ENCODE measurements around the gene LCA5. TPM values are rescaled to one million over a fixed set of nuclear protein-coding genes. Genes with fewer than 3 reads are reported as not detected.
"Not testable (repeated sequence)": the region's sequence is repeated elsewhere in the genome, so short reads cannot be mapped to it uniquely, and the experiment has no call there.

LCA5 gene
- total RNA-seq, 5 donors from 2014 or later (not counting 1 experiment from before 2014, with no cell fraction given), result 0.15 to 0.54 (median 0.21) TPM

- Histone ChIP-seq H3K4me1 (ENCODE audit: control insufficient read depth in 1 of 2, extremely low read depth in 1 of 2, insufficient read depth in 2 of 2, low read length in 2 of 2) (no peaks in the 10 kb centered on the region), H3K36me3 (ENCODE audit: control insufficient read depth in 2 of 2, extremely low read depth in 1 of 2, insufficient read depth in 1 of 2, low read length in 1 of 2) (no peaks in the 10 kb centered on the region), H3K27me3 (replicated peaks in 1 of 2; ENCODE audit: control insufficient read depth in 2 of 2, extremely low read depth in 1 of 2, insufficient read depth in 2 of 2, low read length in 1 of 2) (peaks cover 0 to 4% of the 10 kb centered on the region in 2 experiments), H3K27ac (ENCODE audit: low read length) (no peak overlapping the region), H3K4me3 (ENCODE audit: control insufficient read depth in 1 of 2, extremely low read depth in 1 of 2, low read length in 1 of 2) (no peak overlapping the region), H3K9me3 (no peaks in the 10 kb centered on the region)
- H3K27me3 Mint-ChIP-seq, result peaks cover 0 to 5% of the 10 kb centered on the region in 2 donors
- DNase-seq (no peak), ATAC-seq (replicated peaks in 1 of 4) (no peak)
- H3K4me3 Mint-ChIP-seq, result no peak overlapping the region
- 40% methylated on average over 1 of the region's 7 CpGs for WGBS (ENCODE audit: insufficient coverage)
- H3K4me1 Mint-ChIP-seq, result no peaks in the 10 kb centered on the region
- H3K36me3 Mint-ChIP-seq, result no peaks in the 10 kb centered on the region
- ChIA-PET CTCF (no interaction called here), POLR2A (no interaction called here)
- H3K27ac Mint-ChIP-seq, result no peak overlapping the region
- no peaks in the 10 kb centered on the region for H3K9me3 Mint-ChIP-seq
Measured at GRCh38 chr6:79450984-79451383, 86.2 kb downstream of the LCA5 start.

- H3K27me3 ChIP-seq (replicated peaks in 1 of 2; ENCODE audit: control insufficient read depth in 2 of 2, extremely low read depth in 1 of 2, insufficient read depth in 2 of 2, low read length in 1 of 2), result peaks cover 0 to 4% of the 10 kb centered on the region in 2 experiments
- H3K36me3 Mint-ChIP-seq, result no peaks in the 10 kb centered on the region
- no peak overlapping the region for H3K4me3 ChIP-seq (ENCODE audit: control insufficient read depth in 1 of 2, extremely low read depth in 1 of 2, low read length in 1 of 2)
- no peak overlapping the region for H3K4me3 Mint-ChIP-seq
- H3K27ac Mint-ChIP-seq, result no peak overlapping the region
- no peaks in the 10 kb centered on the region for H3K36me3 ChIP-seq (ENCODE audit: control insufficient read depth in 2 of 2, extremely low read depth in 1 of 2, insufficient read depth in 1 of 2, low read length in 1 of 2)
- no peak overlapping the region for H3K27ac ChIP-seq (ENCODE audit: low read length)
- no peaks in the 10 kb centered on the region for H3K4me1 ChIP-seq (ENCODE audit: control insufficient read depth in 1 of 2, extremely low read depth in 1 of 2, insufficient read depth in 2 of 2, low read length in 2 of 2)
- peaks cover 0 to 12% (median 0%) of the 10 kb centered on the region in 3 donors for H3K9me3 Mint-ChIP-seq
- WGBS (ENCODE audit: insufficient coverage), result no CpG with 5 or more reads among the region's 4 CpGs
- H3K4me1 Mint-ChIP-seq, result no peaks in the 10 kb centered on the region
- POLR2A ChIA-PET, result no interaction called here
- no peaks in the 10 kb centered on the region for H3K27me3 Mint-ChIP-seq
- no peak for ATAC-seq (replicated peaks in 1 of 4)
- CTCF ChIA-PET, result no interaction called here
- no peak for DNase-seq
- H3K9me3 ChIP-seq, result no peaks in the 10 kb centered on the region
Measured at GRCh38 chr6:79446006-79446405, 91.2 kb downstream of the LCA5 start.

GRCh38 chr6:79443876-79444275 is 93.4 kb downstream of the LCA5 start:
- H3K27me3 ChIP-seq (replicated peaks in 1 of 2; ENCODE audit: control insufficient read depth in 2 of 2, extremely low read depth in 1 of 2, insufficient read depth in 2 of 2, low read length in 1 of 2); H3K4me3 ChIP-seq (ENCODE audit: control insufficient read depth in 1 of 2, extremely low read depth in 1 of 2, low read length in 1 of 2); DNase-seq; H3K27ac Mint-ChIP-seq; POLR2A ChIA-PET; CTCF ChIA-PET; ATAC-seq (replicated peaks in 1 of 4); H3K36me3 ChIP-seq (ENCODE audit: control insufficient read depth in 2 of 2, extremely low read depth in 1 of 2, insufficient read depth in 1 of 2, low read length in 1 of 2); H3K4me1 ChIP-seq (ENCODE audit: control insufficient read depth in 1 of 2, extremely low read depth in 1 of 2, insufficient read depth in 2 of 2, low read length in 2 of 2); H3K27me3 Mint-ChIP-seq; H3K36me3 Mint-ChIP-seq; H3K27ac ChIP-seq (ENCODE audit: low read length); H3K9me3 ChIP-seq; H3K4me3 Mint-ChIP-seq; H3K4me1 Mint-ChIP-seq: not testable (repeated sequence)
- H3K9me3 Mint-ChIP-seq, result peaks cover 0 to 16% (median 0%) of the 10 kb centered on the region in 3 donors
- 40% methylated on average over 2 of the region's 3 CpGs for WGBS (ENCODE audit: insufficient coverage)

GRCh38 chr6:79441192-79441591 is 96.0 kb downstream of the LCA5 start:
- Mint-ChIP-seq H3K9me3 (peaks cover 0 to 16% (median 0%) of the 10 kb centered on the region in 3 donors), H3K4me3 (no peak overlapping the region), H3K27me3 (no peaks in the 10 kb centered on the region), H3K27ac (no peak overlapping the region), H3K4me1 (no peaks in the 10 kb centered on the region), H3K36me3 (no peaks in the 10 kb centered on the region)
- POLR2A ChIA-PET, result no interaction called here
- Histone ChIP-seq H3K27ac (ENCODE audit: low read length) (no peak overlapping the region), H3K36me3 (ENCODE audit: control insufficient read depth in 2 of 2, extremely low read depth in 1 of 2, insufficient read depth in 1 of 2, low read length in 1 of 2) (no peaks in the 10 kb centered on the region), H3K4me3 (ENCODE audit: control insufficient read depth in 1 of 2, extremely low read depth in 1 of 2, low read length in 1 of 2) (no peak overlapping the region), H3K27me3 (replicated peaks in 1 of 2; ENCODE audit: control insufficient read depth in 2 of 2, extremely low read depth in 1 of 2, insufficient read depth in 2 of 2, low read length in 1 of 2) (no peaks in the 10 kb centered on the region), H3K4me1 (ENCODE audit: control insufficient read depth in 1 of 2, extremely low read depth in 1 of 2, insufficient read depth in 2 of 2, low read length in 2 of 2) (no peaks in the 10 kb centered on the region), H3K9me3 (no peaks in the 10 kb centered on the region)
- ATAC-seq (replicated peaks in 1 of 4) (no peak), DNase-seq (no peak)
- CTCF ChIA-PET, result no interaction called here

GRCh38 chr6:79440598-79440997 is 96.6 kb downstream of the LCA5 start:
- CTCF ChIA-PET, result no interaction called here
- Mint-ChIP-seq H3K9me3 (peaks cover 0 to 16% (median 0%) of the 10 kb centered on the region in 3 donors), H3K27me3 (no peaks in the 10 kb centered on the region), H3K4me1 (no peaks in the 10 kb centered on the region), H3K36me3 (no peaks in the 10 kb centered on the region), H3K27ac (no peak overlapping the region), H3K4me3 (no peak overlapping the region)
- no peaks in the 10 kb centered on the region for H3K36me3 ChIP-seq (ENCODE audit: control insufficient read depth in 2 of 2, extremely low read depth in 1 of 2, insufficient read depth in 1 of 2, low read length in 1 of 2)
- DNase-seq (no peak), ATAC-seq (replicated peaks in 1 of 4) (no peak)
- no peaks in the 10 kb centered on the region for H3K27me3 ChIP-seq (replicated peaks in 1 of 2; ENCODE audit: control insufficient read depth in 2 of 2, extremely low read depth in 1 of 2, insufficient read depth in 2 of 2, low read length in 1 of 2)
- no peaks in the 10 kb centered on the region for H3K4me1 ChIP-seq (ENCODE audit: control insufficient read depth in 1 of 2, extremely low read depth in 1 of 2, insufficient read depth in 2 of 2, low read length in 2 of 2)
- no CpG with 5 or more reads among the region's 1 CpG for WGBS (ENCODE audit: insufficient coverage)
- H3K4me3 ChIP-seq (ENCODE audit: control insufficient read depth in 1 of 2, extremely low read depth in 1 of 2, low read length in 1 of 2), result no peak overlapping the region
- no peak overlapping the region for H3K27ac ChIP-seq (ENCODE audit: low read length)
- no peaks in the 10 kb centered on the region for H3K9me3 ChIP-seq
- POLR2A ChIA-PET, result no interaction called here

GRCh38 chr6:79438030-79438429 is 99.2 kb downstream of the LCA5 start:
- CTCF ChIA-PET, result no interaction called here
- no CpG with 5 or more reads among the region's 2 CpGs for WGBS (ENCODE audit: insufficient coverage)
- H3K27me3 ChIP-seq (replicated peaks in 1 of 2; ENCODE audit: control insufficient read depth in 2 of 2, extremely low read depth in 1 of 2, insufficient read depth in 2 of 2, low read length in 1 of 2), result no peaks in the 10 kb centered on the region
- Mint-ChIP-seq H3K9me3 (peaks cover 0 to 16% (median 0%) of the 10 kb centered on the region in 3 donors), H3K27me3 (no peaks in the 10 kb centered on the region), H3K27ac (no peak overlapping the region), H3K4me1 (no peaks in the 10 kb centered on the region), H3K4me3 (no peak overlapping the region), H3K36me3 (no peaks in the 10 kb centered on the region)
- no peaks in the 10 kb centered on the region for H3K9me3 ChIP-seq
- H3K36me3 ChIP-seq (ENCODE audit: control insufficient read depth in 2 of 2, extremely low read depth in 1 of 2, insufficient read depth in 1 of 2, low read length in 1 of 2), result no peaks in the 10 kb centered on the region
- ATAC-seq (replicated peaks in 1 of 4), result no peak
- no peaks in the 10 kb centered on the region for H3K4me1 ChIP-seq (ENCODE audit: control insufficient read depth in 1 of 2, extremely low read depth in 1 of 2, insufficient read depth in 2 of 2, low read length in 2 of 2)
- DNase-seq, result no peak
- POLR2A ChIA-PET, result interaction anchor here in 1 of 2 donors (0.6 kb wide), 1 partner anchor 62 kb away, joined by 3 read pairs; no protein-coding TSS in a partner anchor
- no peak overlapping the region for H3K4me3 ChIP-seq (ENCODE audit: control insufficient read depth in 1 of 2, extremely low read depth in 1 of 2, low read length in 1 of 2)
- H3K27ac ChIP-seq (ENCODE audit: low read length), result no peak overlapping the region

- Histone ChIP-seq H3K36me3 (ENCODE audit: control insufficient read depth in 2 of 2, extremely low read depth in 1 of 2, insufficient read depth in 1 of 2, low read length in 1 of 2) (no peaks in the 10 kb centered on the region), H3K27me3 (replicated peaks in 1 of 2; ENCODE audit: control insufficient read depth in 2 of 2, extremely low read depth in 1 of 2, insufficient read depth in 2 of 2, low read length in 1 of 2) (no peaks in the 10 kb centered on the region), H3K9me3 (no peaks in the 10 kb centered on the region), H3K4me3 (ENCODE audit: control insufficient read depth in 1 of 2, extremely low read depth in 1 of 2, low read length in 1 of 2) (no peak overlapping the region), H3K4me1 (ENCODE audit: control insufficient read depth in 1 of 2, extremely low read depth in 1 of 2, insufficient read depth in 2 of 2, low read length in 2 of 2) (no peaks in the 10 kb centered on the region), H3K27ac (ENCODE audit: low read length) (no peak overlapping the region)
- ChIA-PET POLR2A (no interaction called here), CTCF (no interaction called here)
- Mint-ChIP-seq H3K27ac (no peak overlapping the region), H3K4me3 (no peak overlapping the region), H3K27me3 (no peaks in the 10 kb centered on the region), H3K36me3 (no peaks in the 10 kb centered on the region), H3K9me3 (peaks cover 0 to 5% (median 0%) of the 10 kb centered on the region in 3 donors), H3K4me1 (no peaks in the 10 kb centered on the region)
- ATAC-seq (replicated peaks in 1 of 4), result no peak
- no peak for DNase-seq
- WGBS (ENCODE audit: insufficient coverage), result no CpG with 5 or more reads among the region's 2 CpGs
Measured at GRCh38 chr6:79436241-79436640, 101.0 kb downstream of the LCA5 start.
